ENCODE results near the gene LYPD6B.

The LYPD6B gene

DNA sequence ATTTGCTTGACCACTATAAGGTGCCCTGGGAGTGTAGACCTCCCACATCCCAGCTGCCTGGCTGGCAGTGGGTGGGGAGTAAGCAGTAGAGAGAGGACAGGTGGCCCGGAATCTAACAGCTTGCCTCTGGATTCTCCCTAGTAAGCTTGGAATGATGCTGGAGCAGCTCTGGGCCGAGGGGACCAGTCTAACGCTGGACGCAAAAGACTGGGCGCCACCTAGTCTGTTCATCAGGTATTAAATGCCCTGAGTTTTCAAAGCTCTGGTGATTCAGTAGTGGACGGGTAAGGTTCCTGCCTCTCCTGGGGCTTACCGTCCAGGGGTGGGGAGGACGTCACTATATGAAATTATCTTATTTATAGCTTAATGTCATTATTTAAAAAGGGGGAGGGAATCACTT is 648 bp upstream of the LYPD6B start:
- Histone ChIP-seq H3K36me3 (ENCODE audit: control insufficient read depth in 2 of 2, insufficient read depth in 2 of 2, low read length in 2 of 2) (no peaks in the 10 kb centered on the region), H3K4me3 (ENCODE audit: low read length in 2 of 2) (peak overlapping the region; percentile 57 to 74), H3K9ac (ENCODE audit: low read depth in 1 of 2, low read length in 2 of 2) (peak overlapping the region in 1 of 2 donors; percentile 77), H3K27ac (ENCODE audit: low read depth in 2 of 2, low read length in 2 of 2) (no peak overlapping the region), H3K27me3 (ENCODE audit: control insufficient read depth in 2 of 2, insufficient read depth in 2 of 2, low read length in 2 of 2) (peaks cover 0 to 11% of the 10 kb centered on the region in 2 donors), H3K9me3 (ENCODE audit: control insufficient read depth in 2 of 2, low read length in 2 of 2) (no peaks in the 10 kb centered on the region), H3K4me1 (ENCODE audit: control insufficient read depth in 2 of 2, insufficient read depth in 2 of 2, low read length in 2 of 2) (peaks cover 0 to 11% of the 10 kb centered on the region in 2 donors)

DNA sequence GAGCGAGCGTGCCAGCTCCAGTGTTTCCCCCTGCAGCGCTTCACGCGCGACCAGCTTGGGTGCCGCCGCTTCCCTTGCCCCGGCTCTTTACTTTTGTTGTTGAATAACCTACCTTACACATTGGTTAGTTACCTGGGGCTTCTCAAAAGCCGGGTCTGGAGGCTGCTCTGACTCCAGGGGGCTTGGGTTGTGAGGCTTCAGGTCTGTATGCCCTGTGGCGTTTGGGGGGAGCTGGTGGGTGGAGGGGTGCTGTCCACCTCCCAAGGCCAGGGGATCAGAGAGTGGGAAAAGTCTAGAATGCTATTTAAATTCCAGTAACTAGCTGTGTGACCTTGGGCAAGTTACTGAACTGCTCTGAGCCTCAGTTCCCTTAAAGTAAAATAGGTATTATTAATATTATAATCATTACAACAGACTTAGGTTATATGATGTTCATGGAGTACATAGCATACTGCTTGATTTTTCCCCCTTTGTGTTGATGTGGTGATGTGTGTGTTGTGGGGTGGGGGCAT is 770 bp downstream of the LYPD6B start:
- H3K4me1 ChIP-seq (ENCODE audit: control insufficient read depth in 2 of 2, insufficient read depth in 2 of 2, low read length in 2 of 2), result peaks cover 0 to 11% of the 10 kb centered on the region in 2 donors
- H3K27me3 ChIP-seq (ENCODE audit: control insufficient read depth in 2 of 2, insufficient read depth in 2 of 2, low read length in 2 of 2), result peaks cover 0 to 11% of the 10 kb centered on the region in 2 donors
- H3K27ac ChIP-seq (ENCODE audit: low read depth in 2 of 2, low read length in 2 of 2), result no peak overlapping the region
- no peaks in the 10 kb centered on the region for H3K9me3 ChIP-seq (ENCODE audit: control insufficient read depth in 2 of 2, low read length in 2 of 2)
- peak overlapping the region in 1 of 2 donors; percentile 77 for H3K9ac ChIP-seq (ENCODE audit: low read depth in 1 of 2, low read length in 2 of 2)
- H3K36me3 ChIP-seq (ENCODE audit: control insufficient read depth in 2 of 2, insufficient read depth in 2 of 2, low read length in 2 of 2), result no peaks in the 10 kb centered on the region
- H3K4me3 ChIP-seq (ENCODE audit: low read length in 2 of 2), result peak overlapping the region; percentile 54 to 74

DNA sequence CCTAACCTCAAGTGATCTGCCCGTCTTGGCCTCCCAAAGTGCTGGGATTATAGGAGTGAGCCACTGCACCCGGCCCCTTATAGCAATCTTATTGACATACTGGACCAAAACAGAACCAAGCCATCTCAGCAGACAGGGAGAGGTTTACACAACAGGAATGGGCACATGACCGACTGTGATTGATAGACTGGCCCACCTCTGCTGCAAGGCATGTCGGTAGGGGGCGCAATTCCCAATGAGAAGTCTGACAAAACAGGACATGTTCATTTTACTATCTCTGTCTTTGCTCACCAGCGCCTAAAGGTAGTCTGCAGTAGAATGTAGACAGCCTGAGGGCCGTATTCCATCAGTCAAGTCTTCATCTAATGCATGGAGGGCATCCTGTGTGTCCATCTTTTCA is 2.0 kb downstream of the LYPD6B start:
- peaks cover 0 to 11% of the 10 kb centered on the region in 2 donors for H3K4me1 ChIP-seq (ENCODE audit: control insufficient read depth in 2 of 2, insufficient read depth in 2 of 2, low read length in 2 of 2)
- H3K9ac ChIP-seq (ENCODE audit: low read depth in 1 of 2, low read length in 2 of 2), result no peak overlapping the region
- H3K27ac ChIP-seq (ENCODE audit: low read depth in 2 of 2, low read length in 2 of 2), result no peak overlapping the region
- H3K27me3 ChIP-seq (ENCODE audit: control insufficient read depth in 2 of 2, insufficient read depth in 2 of 2, low read length in 2 of 2), result peaks cover 0 to 11% of the 10 kb centered on the region in 2 donors
- H3K36me3 ChIP-seq (ENCODE audit: control insufficient read depth in 2 of 2, insufficient read depth in 2 of 2, low read length in 2 of 2), result no peaks in the 10 kb centered on the region
- no peak overlapping the region for H3K4me3 ChIP-seq (ENCODE audit: low read length in 2 of 2)
- H3K9me3 ChIP-seq (ENCODE audit: control insufficient read depth in 2 of 2, low read length in 2 of 2), result no peaks in the 10 kb centered on the region

DNA sequence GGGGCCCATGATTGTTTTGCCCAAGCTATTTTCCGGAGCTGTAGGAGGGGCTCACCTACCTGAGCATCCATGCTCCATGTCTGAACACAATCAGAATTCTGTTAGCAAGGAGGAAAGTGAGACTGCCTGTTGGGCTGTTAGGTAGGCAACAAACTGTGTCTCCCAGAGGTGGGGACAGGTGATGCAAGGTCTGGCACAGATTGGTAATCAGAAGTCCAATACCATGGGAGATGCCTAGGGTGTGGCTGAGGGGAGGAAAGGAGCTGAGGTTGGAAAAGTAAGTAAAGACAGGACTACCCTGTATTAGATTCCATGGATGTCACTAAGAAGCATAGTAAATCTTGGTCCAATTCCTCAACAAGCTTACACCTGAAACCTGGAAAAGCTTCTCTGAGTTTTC is 3.0 kb downstream of the LYPD6B start:
- no peaks in the 10 kb centered on the region for H3K9me3 ChIP-seq (ENCODE audit: control insufficient read depth in 2 of 2, low read length in 2 of 2)
- H3K9ac ChIP-seq (ENCODE audit: low read depth in 1 of 2, low read length in 2 of 2), result no peak overlapping the region
- peaks cover 0 to 11% of the 10 kb centered on the region in 2 donors for H3K4me1 ChIP-seq (ENCODE audit: control insufficient read depth in 2 of 2, insufficient read depth in 2 of 2, low read length in 2 of 2)
- no peaks in the 10 kb centered on the region for H3K36me3 ChIP-seq (ENCODE audit: control insufficient read depth in 2 of 2, insufficient read depth in 2 of 2, low read length in 2 of 2)
- peaks cover 0 to 10% of the 10 kb centered on the region in 2 donors for H3K27me3 ChIP-seq (ENCODE audit: control insufficient read depth in 2 of 2, insufficient read depth in 2 of 2, low read length in 2 of 2)
- H3K4me3 ChIP-seq (ENCODE audit: low read length in 2 of 2), result no peak overlapping the region
- no peak overlapping the region for H3K27ac ChIP-seq (ENCODE audit: low read depth in 2 of 2, low read length in 2 of 2)

DNA sequence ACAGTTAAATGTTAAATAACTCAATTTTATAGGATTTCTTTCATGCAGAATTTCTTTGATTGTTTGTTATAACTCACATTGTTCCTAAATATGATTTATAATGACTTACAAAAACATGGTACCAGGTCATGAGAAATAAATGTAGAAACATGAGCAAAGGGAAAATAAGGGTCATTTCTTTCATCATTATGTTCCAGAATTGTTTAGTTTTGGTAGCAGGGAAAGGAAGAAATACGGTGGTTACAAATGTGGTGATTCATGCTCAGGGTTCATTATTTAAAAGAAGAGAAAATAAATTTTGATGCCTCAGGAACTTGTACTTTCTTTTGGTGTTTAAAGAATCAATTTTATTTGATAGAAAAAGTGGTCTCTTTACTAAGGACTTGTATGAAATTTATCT is 4.4 kb downstream of the LYPD6B start:
- H3K27ac ChIP-seq (ENCODE audit: low read depth in 2 of 2, low read length in 2 of 2), result no peak overlapping the region
- H3K36me3 ChIP-seq (ENCODE audit: control insufficient read depth in 2 of 2, insufficient read depth in 2 of 2, low read length in 2 of 2), result no peaks in the 10 kb centered on the region

DNA sequence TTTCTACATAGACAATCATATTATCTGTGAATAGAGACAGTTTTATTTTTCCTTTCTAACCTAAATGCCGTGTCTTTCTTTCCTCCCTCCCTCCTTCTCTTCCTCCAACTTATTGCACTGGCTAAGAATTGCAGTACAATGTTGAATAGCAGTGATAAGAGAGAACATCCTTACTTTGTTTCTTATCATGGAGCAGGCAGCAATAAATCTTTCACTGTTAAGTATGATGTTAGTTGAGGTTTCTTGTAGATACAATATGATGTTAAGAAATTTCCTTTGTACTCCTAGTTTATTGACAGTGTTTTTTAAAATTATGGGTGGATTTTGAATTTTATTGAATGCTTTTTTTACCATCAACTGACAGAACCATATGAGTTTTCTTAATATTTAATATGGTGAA is 6.0 kb downstream of the LYPD6B start:
- H3K36me3 ChIP-seq (ENCODE audit: control insufficient read depth in 2 of 2, insufficient read depth in 2 of 2, low read length in 2 of 2), result no peaks in the 10 kb centered on the region
- H3K9ac ChIP-seq (ENCODE audit: low read depth in 1 of 2, low read length in 2 of 2), result no peak overlapping the region
- no peaks in the 10 kb centered on the region for H3K9me3 ChIP-seq (ENCODE audit: control insufficient read depth in 2 of 2, low read length in 2 of 2)
- no peaks in the 10 kb centered on the region for H3K27me3 ChIP-seq (ENCODE audit: control insufficient read depth in 2 of 2, insufficient read depth in 2 of 2, low read length in 2 of 2)
- H3K4me3 ChIP-seq (ENCODE audit: low read length in 2 of 2), result no peak overlapping the region
- H3K27ac ChIP-seq (ENCODE audit: low read depth in 2 of 2, low read length in 2 of 2), result no peak overlapping the region
- H3K4me1 ChIP-seq (ENCODE audit: control insufficient read depth in 2 of 2, insufficient read depth in 2 of 2, low read length in 2 of 2), result peaks cover 0 to 2% of the 10 kb centered on the region in 2 donors

More for the DNA sequence above, 4.4 kb downstream of the LYPD6B start:
- Histone ChIP-seq H3K4me3 (ENCODE audit: low read length in 2 of 2) (no peak overlapping the region), H3K9ac (ENCODE audit: low read depth in 1 of 2, low read length in 2 of 2) (no peak overlapping the region), H3K9me3 (ENCODE audit: control insufficient read depth in 2 of 2, low read length in 2 of 2) (no peaks in the 10 kb centered on the region), H3K27me3 (ENCODE audit: control insufficient read depth in 2 of 2, insufficient read depth in 2 of 2, low read length in 2 of 2) (no peaks in the 10 kb centered on the region), H3K4me1 (ENCODE audit: control insufficient read depth in 2 of 2, insufficient read depth in 2 of 2, low read length in 2 of 2) (peaks cover 0 to 9% of the 10 kb centered on the region in 2 donors)

DNA sequence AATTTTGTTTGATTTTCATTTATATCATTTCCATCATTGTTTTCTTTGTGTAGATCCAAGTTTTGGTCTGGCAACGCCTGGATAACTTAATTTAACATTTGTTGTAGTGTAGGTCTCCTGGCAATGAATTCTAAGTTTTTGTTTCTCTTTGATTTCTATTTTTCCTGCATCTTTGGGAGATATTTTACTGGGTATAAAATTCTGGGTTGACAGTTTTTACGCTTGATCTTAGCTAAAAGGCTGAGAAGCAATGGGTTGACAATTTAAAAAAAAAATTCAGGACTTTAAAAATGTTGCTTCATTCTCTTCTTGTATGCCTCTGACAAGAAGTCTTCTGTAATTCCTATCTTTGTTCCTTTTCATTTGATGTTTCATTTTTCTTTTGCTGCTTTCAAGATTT is 8.6 kb downstream of the LYPD6B start:
- H3K36me3 ChIP-seq (ENCODE audit: control insufficient read depth in 2 of 2, insufficient read depth in 2 of 2, low read length in 2 of 2), result no peaks in the 10 kb centered on the region
- H3K27ac ChIP-seq (ENCODE audit: low read depth in 2 of 2, low read length in 2 of 2), result no peak overlapping the region
- H3K9me3 ChIP-seq (ENCODE audit: control insufficient read depth in 2 of 2, low read length in 2 of 2), result no peaks in the 10 kb centered on the region
- no peak overlapping the region for H3K4me3 ChIP-seq (ENCODE audit: low read length in 2 of 2)
- H3K9ac ChIP-seq (ENCODE audit: low read depth in 1 of 2, low read length in 2 of 2), result no peak overlapping the region
- no peaks in the 10 kb centered on the region for H3K27me3 ChIP-seq (ENCODE audit: control insufficient read depth in 2 of 2, insufficient read depth in 2 of 2, low read length in 2 of 2)
- H3K4me1 ChIP-seq (ENCODE audit: control insufficient read depth in 2 of 2, insufficient read depth in 2 of 2, low read length in 2 of 2), result no peaks in the 10 kb centered on the region

DNA sequence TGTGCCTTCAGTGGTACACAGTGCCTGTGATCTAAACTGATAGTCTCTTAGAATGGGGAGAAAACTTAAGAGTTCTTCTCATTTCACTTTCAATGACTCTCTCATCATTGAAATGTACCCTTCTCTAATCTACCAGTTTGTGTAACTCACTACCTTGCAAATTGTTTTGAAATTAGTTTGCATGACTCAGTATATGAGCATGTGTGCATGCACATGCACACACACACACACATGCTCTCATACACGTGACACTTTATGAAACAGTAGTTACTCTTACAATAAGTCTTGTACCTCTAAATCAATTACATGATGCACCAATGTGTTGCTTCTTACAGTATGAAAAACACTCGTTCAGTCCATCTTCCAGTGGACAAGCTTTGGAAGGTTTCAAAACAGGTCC is 10.6 kb downstream of the LYPD6B start:
- no peaks in the 10 kb centered on the region for H3K36me3 ChIP-seq (ENCODE audit: control insufficient read depth in 2 of 2, insufficient read depth in 2 of 2, low read length in 2 of 2)
- H3K27me3 ChIP-seq (ENCODE audit: control insufficient read depth in 2 of 2, insufficient read depth in 2 of 2, low read length in 2 of 2), result no peaks in the 10 kb centered on the region
- no peaks in the 10 kb centered on the region for H3K4me1 ChIP-seq (ENCODE audit: control insufficient read depth in 2 of 2, insufficient read depth in 2 of 2, low read length in 2 of 2)
- H3K9ac ChIP-seq (ENCODE audit: low read depth in 1 of 2, low read length in 2 of 2), result no peak overlapping the region
- H3K9me3 ChIP-seq (ENCODE audit: control insufficient read depth in 2 of 2, low read length in 2 of 2), result no peaks in the 10 kb centered on the region
- H3K4me3 ChIP-seq (ENCODE audit: low read length in 2 of 2), result no peak overlapping the region
- no peak overlapping the region for H3K27ac ChIP-seq (ENCODE audit: low read depth in 2 of 2, low read length in 2 of 2)

DNA sequence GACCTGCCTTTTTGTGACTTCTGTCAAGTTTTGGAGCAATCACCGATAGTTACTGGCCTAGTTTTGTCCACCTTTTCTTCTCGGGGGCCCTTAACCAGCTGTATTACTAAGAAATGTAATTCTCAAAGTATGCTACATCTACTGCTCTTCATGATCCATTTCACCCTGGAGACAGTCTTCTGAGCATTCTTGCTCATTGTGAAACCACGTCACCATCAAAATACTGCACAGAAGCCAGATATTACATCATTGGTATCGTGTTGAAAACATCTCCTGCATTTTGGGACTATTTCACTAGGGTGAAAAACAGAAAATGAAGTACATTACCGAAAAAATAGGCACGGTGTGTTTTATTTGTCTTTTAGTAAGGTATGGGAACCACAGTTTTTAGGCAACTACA is 11.7 kb downstream of the LYPD6B start:
- H3K4me3 ChIP-seq (ENCODE audit: low read length in 2 of 2), result no peak overlapping the region
- no peaks in the 10 kb centered on the region for H3K9me3 ChIP-seq (ENCODE audit: control insufficient read depth in 2 of 2, low read length in 2 of 2)
- H3K4me1 ChIP-seq (ENCODE audit: control insufficient read depth in 2 of 2, insufficient read depth in 2 of 2, low read length in 2 of 2), result no peaks in the 10 kb centered on the region
- no peaks in the 10 kb centered on the region for H3K36me3 ChIP-seq (ENCODE audit: control insufficient read depth in 2 of 2, insufficient read depth in 2 of 2, low read length in 2 of 2)
- no peak overlapping the region for H3K9ac ChIP-seq (ENCODE audit: low read depth in 1 of 2, low read length in 2 of 2)
- no peaks in the 10 kb centered on the region for H3K27me3 ChIP-seq (ENCODE audit: control insufficient read depth in 2 of 2, insufficient read depth in 2 of 2, low read length in 2 of 2)
- H3K27ac ChIP-seq (ENCODE audit: low read depth in 2 of 2, low read length in 2 of 2), result no peak overlapping the region

DNA sequence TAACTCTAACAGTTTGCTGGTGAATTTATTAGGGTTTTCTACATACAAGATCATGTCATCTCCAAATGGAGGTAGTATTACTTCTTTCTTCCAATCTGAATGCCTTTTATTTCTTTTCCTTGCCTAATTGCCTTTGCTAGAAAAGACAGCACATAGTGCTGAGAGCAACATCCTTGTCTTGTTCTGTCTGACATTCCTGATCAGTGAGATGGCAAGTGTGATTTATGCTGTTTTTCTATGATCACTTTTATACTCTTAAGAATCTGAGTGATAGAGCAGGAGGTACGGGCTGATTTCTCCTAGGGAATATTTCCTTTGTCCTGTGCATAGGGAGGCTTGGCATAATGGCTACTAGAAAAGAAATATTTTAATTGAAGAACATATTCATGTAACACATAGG is 17.3 kb downstream of the LYPD6B start:
- no peak overlapping the region for H3K27ac ChIP-seq (ENCODE audit: low read depth in 2 of 2, low read length in 2 of 2)
- H3K27me3 ChIP-seq (ENCODE audit: control insufficient read depth in 2 of 2, insufficient read depth in 2 of 2, low read length in 2 of 2), result no peaks in the 10 kb centered on the region
- H3K9ac ChIP-seq (ENCODE audit: low read depth in 1 of 2, low read length in 2 of 2), result no peak overlapping the region
- H3K9me3 ChIP-seq (ENCODE audit: control insufficient read depth in 2 of 2, low read length in 2 of 2), result no peaks in the 10 kb centered on the region
- no peaks in the 10 kb centered on the region for H3K36me3 ChIP-seq (ENCODE audit: control insufficient read depth in 2 of 2, insufficient read depth in 2 of 2, low read length in 2 of 2)
- no peak overlapping the region for H3K4me3 ChIP-seq (ENCODE audit: low read length in 2 of 2)
- no peaks in the 10 kb centered on the region for H3K4me1 ChIP-seq (ENCODE audit: control insufficient read depth in 2 of 2, insufficient read depth in 2 of 2, low read length in 2 of 2)

All from mucosa of rectum (tissue), 2 donors.